RPMI7951 (cell line): ENCODE data around the gene RETREG1. TPM values are rescaled to one million over a fixed set of nuclear protein-coding genes. Genes with fewer than 3 reads are reported as not detected.

ENCODE experiments used
- DNase-seq: peaks from one replicate; pipeline ENCODE4 v3.0.0-alpha.2; 2012; ENCODE audit warnings: low read depth
- total RNA-seq: library from RNA; depleted of rRNA; stranded (reverse); fragments of >200 nt; shearing (Covaris generic); gene quantifications from 2 replicates; pipeline ENCODE4 v1.2.3, GENCODE V29; 2014

Gene RETREG1
- total RNA-seq, 1 experiment from 2014 or later, result 2.8 TPM

DNA sequence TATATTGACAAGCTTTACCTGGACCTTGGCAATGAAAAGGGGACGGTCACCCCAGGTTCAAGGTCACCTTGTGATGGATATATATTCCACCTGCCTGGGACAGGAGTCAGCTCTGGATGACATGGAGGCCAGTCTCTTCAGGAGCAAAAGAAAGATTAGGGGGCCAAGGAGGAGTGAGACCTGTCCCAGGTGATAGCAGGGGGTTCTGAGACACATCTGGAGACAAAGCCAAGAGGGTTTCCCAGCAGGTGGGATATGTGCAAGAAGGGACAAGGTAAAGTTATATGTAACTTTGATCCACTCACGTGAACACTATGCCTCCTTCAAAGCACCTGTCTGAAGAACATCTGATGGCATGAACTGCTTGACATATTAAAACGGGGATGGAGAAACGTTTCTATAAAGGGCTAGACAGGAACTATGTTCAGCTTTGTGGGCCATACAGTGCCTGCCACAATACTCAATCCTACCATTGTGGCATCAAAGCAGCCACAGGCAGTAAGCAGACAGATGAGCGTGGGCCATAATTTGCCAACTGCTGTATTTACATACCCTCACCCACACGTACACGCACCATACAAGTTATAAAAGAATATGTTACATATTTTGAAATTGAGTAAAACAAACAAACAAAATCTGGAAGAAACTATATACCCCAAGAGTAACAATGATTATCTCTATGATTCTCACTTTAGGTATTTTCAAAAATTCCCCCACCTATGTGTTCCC, 88.3 kb downstream of the RETREG1 start:
- no peak for DNase-seq

DNA sequence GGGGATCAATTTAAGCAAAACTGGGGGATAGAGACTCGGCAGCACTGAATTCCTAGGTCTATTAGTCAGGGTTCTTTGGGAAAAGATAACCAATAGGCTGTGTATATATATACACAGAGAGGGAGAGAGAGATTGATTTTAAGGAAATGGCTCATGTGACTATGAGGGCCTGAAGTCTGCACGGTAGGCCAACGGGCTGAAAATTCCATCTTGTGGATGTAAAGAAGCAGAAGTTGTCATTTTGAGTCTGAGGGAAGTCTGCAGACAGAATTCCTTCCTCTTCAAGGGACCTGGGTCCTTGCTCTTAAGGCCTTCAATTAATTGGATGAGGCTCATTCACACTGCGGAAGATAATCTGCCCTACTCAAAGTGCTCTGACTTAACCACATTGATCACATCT, 91.1 kb downstream of the RETREG1 start:
- DNase-seq, result no peak

DNA sequence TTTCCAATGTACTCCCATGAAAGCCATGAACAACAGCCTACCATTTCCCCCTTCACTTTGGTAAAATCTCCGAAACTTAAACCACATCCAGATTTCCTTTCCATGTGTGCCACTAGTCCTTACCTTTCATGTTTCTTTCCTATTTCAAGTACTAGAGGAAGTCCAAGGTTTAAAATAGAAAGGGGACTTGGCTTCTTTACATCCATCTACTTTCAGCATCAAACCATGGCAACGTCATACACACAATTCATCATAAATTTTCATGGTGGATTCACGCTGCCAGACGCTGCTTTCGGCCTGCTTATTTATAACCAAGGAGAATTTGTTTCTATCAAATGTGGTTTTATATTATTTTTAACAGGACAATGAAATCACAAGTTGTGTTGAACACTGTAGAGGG, 92.5 kb downstream of the RETREG1 start:
- no peak for DNase-seq

DNA sequence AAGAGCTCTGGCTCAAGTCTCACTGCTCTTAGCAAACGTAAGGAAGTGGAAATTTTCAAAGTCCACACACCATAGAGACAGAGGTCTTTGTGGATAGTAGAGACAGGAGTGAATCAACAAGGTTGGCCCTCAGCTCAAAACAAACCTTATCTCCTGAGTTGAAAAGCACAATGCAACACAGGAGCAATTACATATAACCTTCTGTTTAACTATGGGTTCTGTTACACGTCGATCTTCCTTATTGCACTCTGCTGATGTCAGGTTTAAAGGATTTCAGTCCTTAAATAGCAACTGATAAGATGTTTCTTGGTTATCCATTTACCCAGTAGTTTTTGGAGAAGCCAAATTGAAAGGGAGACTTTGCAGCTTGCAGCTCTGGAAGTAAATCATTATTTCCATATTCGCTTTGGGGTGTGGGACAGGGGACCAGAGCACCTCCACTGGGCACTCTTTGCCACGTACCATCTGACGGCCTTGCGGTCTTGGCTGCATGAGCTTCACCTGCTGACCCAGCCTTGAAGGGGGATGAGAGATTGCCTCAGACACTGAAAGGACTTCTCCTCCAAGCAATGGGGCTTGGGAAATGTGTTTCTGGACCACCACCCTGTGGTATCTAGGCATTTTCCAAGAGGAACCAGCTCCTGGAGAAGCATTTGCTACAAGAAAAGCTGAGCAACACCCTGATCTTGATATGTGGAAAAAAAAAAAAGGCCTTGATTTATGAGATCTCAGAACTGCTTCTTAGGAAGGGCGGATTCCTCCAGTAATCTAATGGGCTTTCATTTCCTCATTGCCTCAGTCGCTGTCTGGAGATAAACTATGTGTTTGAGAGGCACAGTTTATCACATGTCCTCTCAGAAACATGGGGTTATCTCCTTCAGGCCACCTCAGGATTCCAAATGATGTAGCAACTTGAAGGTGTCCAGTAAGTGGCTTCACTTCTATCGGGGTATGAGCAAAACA, 95.0 kb downstream of the RETREG1 start:
- DNase-seq, result no peak

DNA sequence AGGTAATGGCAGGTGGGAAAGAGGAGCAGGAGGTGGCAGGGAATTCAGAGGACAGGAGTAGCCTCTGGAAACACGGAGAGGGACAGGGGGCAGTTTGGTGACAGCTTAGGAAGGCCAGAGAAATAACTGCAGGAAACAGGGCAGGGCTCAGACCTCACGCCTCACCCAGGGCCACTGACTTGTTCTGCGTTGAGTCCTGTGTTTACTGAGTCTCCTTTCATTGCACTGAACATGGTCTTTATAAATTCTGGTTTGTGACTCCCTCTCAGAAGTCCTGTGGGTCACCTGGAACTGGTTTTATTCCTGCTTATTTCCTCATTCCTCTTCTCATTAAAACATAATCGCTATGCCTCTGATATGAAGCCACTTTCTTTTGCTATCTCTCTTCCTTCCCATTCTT, 96.0 kb downstream of the RETREG1 start:
- DNase-seq, result no peak

DNA sequence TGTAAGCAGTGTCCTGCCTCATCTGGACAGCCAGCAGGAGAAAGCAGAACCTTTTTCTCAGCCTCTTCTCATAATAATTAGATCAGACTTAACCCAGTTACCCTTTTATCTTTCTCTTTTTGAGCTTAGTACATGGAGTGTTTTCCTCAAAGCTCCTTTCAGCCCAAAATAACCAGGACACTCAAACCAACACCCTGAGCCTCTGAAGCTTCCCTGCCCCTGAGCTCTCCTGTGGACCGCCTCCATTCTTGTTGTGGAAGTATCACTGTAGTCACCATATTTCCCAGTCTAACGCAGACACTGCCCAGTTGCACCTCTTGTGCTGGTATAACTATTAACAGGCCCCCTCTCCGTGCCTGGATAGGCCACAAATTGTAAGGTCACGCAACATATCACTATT, 97.4 kb downstream of the RETREG1 start:
- DNase-seq, result no peak

DNA sequence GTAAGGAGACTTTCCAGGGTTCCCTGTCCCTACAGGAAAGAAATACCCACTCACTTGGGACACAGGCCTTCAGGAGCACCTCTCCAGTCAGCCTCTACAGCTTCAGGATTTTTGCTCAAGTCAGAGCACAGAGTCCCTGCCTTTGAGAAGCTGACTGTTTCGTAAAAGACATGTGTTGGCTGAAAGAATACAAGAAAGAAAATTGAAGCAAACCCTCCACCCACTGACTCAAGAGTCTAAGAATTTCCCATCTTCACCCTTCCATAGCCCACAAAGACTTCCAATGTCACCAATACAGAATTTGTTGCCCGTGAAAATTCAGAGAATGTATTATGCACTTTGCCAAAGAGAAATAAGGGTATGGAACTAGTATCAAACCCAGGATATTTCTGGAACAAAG, 98.2 kb downstream of the RETREG1 start:
- no peak for DNase-seq

DNA sequence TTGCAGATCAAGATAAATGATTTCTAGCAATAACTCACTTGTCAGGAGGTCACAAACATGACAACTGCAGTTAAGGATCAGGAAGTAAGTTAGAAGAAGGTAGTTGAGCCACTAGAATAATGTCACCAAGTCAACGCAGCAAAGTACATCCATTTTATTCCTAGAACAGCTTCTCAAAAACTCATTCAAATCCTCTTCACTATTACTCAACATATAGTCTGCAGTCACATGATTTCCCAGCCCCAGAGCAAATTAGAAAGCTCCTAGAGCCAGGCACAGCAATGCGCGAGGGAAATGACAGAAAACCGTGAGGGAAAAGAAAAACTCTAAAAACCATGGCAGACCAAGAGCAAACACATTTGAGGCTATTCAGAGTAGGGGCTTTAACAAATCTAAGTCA, 101.3 kb downstream of the RETREG1 start:
- no peak for DNase-seq

DNA sequence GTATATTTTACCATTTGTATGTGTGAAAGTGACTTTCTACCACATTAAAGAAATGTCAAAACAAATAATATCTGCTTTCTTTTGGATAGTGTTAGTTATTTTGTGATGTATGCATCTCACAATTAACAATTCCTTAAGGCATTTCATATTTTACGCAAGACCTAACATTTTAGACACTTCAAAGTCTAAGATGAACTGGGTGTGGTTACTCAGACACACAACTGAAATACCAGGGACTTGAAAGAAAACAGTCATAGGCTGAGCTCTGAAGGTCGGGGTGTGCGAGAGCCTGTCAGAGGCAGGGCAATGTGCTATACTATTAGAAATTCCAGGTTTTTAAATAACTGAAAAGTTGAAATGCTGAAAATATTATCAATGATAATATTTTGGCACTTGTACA, 106.7 kb downstream of the RETREG1 start:
- no peak for DNase-seq

DNA sequence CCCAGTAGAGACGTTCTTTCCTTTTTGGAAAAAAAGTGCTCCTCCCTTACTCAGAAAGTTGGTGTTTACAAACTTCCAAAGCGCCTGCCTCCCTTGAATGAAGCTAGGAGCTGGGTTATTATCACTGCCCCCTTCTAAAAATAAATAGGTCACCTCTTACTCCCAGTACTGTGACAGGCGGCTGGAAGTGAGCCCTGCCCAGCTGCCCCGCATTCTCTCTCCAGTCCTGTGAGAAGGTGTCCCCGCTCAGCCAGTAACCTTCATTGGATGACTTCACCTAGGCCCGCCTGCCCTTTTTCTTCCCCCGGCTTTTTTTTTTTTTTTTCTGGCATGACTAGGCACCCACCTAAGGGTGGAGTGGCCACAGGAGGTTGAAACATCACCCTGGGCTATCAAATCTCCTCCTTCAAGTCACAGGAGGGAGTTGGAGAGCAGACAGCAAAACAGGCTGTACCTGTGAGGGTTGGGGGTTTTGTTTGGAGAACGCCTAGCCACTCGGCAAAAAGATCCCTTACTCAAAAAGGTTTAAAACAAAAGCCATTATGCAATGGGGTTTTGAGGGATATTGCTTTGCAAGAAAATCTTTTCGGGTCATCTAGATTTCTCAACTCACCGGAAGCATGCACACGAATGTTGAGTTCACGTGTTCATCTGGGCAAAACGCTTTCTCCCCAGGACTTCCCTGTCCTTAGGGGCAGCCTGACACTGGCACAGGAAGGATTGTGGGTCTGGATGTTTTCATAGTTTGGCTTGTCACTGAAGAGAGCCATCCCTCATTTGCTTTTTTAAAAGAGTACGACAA, 107.9 kb downstream of the RETREG1 start:
- peak; percentile 56 for DNase-seq

DNA sequence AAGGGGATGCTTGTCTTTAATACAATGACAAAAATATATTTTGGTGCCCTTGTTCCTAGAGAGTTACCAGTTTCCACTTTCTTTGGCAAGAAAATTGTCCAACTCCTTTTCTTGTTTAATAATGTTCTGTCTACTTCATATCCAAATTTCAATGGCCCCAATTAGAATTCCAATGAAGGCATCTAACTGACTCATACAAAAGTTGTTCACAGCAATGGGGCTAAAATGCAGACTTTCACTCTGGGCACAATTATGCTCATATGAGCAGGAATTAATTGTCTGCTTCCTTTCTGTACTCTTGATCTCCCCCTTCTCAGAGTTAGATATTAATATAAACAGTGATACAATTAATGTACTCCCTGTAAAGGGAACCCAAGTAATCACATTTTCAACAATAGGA, 109.1 kb downstream of the RETREG1 start:
- no peak for DNase-seq

DNA sequence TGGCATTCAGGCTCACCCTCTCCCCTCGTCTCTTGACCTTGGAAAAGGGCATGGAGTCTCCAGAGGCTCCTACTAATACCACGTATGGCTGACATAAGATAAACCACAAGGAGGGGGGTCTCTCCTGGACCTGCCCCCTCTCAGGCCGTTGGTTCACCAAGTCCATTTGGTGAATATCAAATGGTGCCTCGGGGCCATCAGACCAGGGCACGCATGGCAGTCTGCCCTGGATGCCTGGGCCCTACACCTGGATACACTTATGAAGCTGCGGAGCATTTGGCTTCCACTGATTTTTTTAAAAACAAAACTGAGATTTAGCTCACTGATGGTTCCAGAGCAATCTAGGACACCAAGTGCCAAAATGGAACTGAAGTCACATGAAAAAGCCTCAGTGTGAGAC, 110.9 kb downstream of the RETREG1 start:
- no peak for DNase-seq

DNA sequence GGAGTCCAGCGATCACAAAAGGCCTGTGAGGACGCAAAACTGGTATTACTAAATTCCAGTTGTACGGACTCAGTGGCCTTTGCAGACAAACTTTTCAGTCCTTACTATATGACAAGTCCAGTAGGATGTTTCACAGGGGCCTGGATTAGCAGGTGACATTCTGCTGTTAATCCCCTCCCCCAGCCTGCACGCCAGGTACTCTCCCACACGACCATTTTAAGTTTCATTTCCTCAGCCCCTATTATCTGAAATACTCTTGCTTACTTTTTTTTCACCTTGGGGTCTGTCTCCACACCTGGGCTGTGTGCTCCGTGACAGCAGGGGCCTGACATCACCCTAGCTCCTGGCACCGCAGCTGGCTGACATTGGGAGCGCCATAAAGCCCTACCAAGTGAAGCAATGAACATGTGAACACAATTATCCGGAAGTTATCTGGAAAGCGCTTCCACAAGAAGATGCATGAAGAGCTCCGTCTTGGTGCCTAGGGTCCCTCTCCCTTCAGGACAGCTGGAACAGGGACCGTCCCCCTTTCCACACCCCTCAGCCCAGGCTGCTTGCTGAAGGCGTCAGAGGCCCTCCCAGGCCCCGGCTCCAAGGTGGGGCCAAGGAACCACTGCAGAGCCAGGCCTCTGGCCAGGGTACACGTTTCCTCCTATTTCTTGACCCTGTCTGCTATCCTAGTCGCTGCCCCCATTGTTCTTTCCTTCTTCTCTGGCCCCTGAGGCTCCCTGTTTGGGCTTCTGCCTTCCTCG, 111.5 kb downstream of the RETREG1 start:
- DNase-seq, result no peak

DNA sequence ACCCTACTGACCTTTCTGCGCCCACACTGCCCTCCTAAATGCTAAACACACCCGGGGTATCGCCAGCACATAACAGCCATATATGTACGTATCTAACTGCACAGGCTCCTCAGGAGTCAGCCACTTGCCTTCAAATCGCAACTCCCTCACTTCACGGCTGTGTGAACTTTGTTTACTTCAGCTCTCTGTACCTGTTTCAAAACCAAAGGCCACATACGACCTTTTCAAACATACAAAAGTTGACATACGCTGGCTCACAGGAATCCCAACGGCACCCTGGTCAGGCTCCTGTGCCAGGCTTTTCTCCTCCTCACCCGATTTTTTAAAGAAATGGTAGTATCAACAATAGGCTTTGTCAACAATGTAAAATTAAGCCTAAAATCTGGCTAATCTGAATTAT, 112.2 kb downstream of the RETREG1 start:
- no peak for DNase-seq

DNA sequence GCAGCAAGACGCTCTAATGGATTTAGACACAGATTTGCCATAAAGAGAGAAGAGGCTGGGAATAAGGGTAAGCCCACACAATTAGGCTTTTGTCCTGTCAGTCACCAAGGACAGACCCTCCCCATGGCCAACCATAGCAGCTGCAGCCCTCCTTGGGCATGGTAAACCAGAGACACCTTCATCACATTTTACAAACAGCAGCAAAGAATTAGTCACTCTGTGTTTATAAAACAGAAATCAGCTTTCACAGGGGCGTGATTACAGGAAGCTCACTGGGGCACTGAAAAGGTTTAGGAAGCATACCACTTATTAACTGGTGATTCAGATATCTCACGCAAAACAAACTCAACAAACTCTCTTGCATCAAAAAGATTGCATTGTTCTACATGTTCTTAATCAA, 113.9 kb downstream of the RETREG1 start:
- peak; percentile 51 for DNase-seq

DNA sequence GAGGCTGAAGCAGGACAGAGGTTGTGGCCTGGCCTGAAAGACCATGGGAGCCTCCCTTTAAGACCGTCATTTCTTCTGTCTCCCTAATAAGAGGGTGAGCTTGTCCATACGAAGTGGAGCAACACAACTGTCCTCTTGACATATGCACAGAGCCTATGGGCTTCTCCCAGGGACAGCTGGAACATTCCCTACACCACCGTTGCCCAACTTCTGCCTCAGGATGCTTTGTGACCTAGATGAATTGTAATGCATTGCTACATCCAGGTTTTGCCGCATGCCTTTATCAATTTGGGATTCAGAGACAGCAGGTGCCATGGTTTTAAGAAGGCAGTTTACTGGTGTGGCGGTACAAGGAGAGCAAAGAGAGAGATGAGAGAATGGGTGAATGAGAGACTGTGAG, 116.8 kb downstream of the RETREG1 start:
- DNase-seq, result no peak

DNA sequence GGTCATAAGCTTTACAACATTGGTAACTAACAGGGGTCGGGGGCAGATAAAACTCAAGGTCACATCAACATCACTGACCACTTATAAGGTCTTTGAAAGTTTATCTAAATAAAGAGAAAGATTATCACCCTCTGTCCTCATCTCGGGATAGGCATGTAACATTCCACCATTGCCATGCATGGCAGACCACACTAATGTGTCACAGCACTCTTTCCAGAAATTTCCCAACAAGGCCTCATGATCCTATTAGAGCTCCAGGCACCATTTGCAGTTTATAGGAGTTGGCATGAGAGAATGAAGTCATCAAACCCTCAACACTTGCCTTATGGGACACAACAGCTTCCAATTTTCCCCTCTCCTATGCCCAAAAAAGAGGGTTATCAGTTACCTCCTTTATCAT, 119.3 kb downstream of the RETREG1 start:
- DNase-seq, result no peak

DNA sequence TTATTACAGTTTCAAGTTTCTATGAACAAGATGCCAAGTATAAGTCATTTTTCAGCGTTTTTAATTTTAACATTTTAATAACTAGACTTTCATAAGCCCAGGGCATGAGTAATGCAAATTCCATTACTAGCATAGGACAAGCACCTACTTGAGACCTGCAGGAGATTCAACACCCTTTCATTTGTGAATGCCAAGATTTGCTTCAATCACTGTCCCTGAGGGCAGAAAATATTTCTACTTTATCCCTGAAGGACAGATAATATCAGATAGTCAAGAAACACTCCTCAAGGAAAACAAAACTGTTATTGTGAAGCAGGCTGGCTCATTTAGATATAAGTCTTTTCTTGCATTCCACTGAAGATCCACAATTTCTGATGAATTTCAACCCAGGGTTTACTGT, 123.5 kb downstream of the RETREG1 start:
- peak; percentile 2 for DNase-seq

DNA sequence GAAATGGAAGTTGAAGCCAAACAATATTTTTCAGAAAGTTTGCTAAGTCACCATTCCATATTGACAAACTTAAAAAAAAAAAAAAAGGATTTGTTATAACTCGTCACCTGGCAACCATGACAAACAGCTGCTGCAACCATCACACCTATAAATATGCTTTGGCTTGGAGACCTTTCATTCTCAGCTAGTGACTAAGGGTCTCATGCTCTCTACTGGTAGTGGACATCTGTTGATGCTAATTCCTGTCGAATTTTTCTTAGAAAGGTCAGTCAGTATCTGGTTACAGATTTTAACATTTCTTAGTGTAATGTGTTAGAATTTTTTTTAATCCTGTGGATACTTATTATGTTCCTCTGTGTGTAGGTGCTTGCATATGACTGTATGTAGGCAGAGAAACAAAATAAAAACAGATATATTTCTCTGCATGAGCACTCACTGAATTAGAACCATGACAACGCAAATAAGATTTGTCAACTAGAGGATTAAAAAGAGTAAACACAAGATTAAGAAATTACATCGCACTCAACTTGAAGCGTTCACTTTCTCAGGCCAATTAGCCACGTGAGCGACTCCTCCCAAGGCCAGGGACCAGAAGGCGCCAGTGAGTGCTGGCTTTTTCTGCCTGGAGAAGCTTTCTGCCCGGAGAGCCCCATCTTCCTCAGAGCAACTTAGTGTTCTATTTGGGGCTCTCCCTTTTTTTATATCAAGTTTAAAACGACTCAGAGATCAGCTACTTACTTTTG, 124.2 kb downstream of the RETREG1 start:
- DNase-seq, result peak; percentile 53

DNA sequence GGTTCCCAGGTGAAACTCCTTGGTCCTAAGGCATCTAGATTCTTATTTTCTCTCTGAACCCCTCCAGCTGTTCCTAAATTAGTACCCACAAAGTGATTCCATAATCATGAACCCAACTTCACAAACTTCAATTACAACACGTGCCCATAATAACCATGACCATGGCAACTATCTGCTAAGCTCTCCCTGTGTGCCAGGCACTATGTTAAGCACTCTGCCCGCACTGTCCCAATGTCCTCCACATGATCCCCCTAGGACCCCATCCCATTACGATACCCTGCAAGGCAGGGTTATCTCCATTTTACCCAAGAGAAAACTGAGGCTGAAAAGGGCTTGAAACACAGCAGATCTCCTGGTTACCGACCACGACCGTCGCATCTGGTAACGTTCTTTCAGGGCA, 125.9 kb downstream of the RETREG1 start:
- no peak for DNase-seq

DNA sequence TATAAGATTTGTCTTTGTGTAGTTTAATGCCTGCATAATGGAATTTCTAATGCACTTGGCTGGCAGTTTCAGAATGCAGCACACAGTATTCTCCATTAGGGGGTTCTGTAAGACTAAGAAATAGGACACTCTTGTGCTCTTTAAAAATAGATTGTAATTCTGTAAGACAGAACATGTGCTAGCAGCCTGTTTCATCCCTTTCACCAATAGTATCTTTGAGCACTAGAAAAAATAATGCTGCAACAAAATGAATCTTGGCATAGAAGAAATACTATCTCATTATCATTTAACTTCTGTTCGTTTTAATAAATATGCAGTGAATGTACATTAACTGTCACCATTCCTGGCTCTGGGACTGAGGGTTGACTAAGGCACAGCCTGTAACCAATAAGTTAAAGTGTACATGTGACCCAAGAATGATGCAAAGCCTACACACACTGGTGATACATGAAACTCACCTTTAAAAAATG, 127.4 kb downstream of the RETREG1 start:
- peak; percentile 42 for DNase-seq
